H9 (cell line): ENCODE measurements around the gene AMELX. TPM values are rescaled to one million over a fixed set of nuclear protein-coding genes. Genes with fewer than 3 reads are reported as not detected.

Experiments
- DNase-seq: peaks from one replicate; pipeline ENCODE4 v3.0.0-alpha.2; 2017
- H2AFZ ChIP-seq: one replicate; pipeline ENCODE4 v1.6.1; 2013; ENCODE audit warnings: mild to moderate bottlenecking, low read length, control low read depth, moderate library complexity
- H2AK5ac ChIP-seq: 2 replicates; pipeline ENCODE4 v1.6.1; 2013; ENCODE audit warnings: low read length, control low read depth, mixed read lengths; ENCODE audit not compliant: insufficient read length
- H2BK120ac ChIP-seq: one replicate; pipeline ENCODE4 v1.6.1; 2013; ENCODE audit warnings: low read depth, mild to moderate bottlenecking, low read length, control low read depth, inconsistent platforms; ENCODE audit not compliant: poor library complexity, severe bottlenecking
- H2BK12ac ChIP-seq: 2 replicates; pipeline ENCODE4 v1.6.1; 2013; ENCODE audit warnings: low read length, control low read depth, mixed read lengths, low read depth; ENCODE audit not compliant: insufficient read length
- H2BK15ac ChIP-seq: 2 replicates; pipeline ENCODE4 v1.6.1; 2013; ENCODE audit warnings: low read depth, low read length, control low read depth
- H2BK20ac ChIP-seq: one replicate; pipeline ENCODE4 v1.6.1; 2013; ENCODE audit warnings: low read depth, mild to moderate bottlenecking, low read length, control low read depth, inconsistent platforms; ENCODE audit not compliant: poor library complexity, severe bottlenecking
- H2BK5ac ChIP-seq: 2 replicates; pipeline ENCODE4 v1.6.1; 2013; ENCODE audit warnings: low read length, control low read depth, mixed read lengths; ENCODE audit not compliant: insufficient read length
- H3K14ac ChIP-seq: 2 replicates; pipeline ENCODE4 v1.6.1; 2013; ENCODE audit warnings: low read length, control low read depth; ENCODE audit not compliant: insufficient read depth
- H3K18ac ChIP-seq: 2 replicates; pipeline ENCODE4 v1.6.1; 2013; ENCODE audit warnings: low read depth, mild to moderate bottlenecking, mixed read lengths, low read length, control low read depth; ENCODE audit not compliant: insufficient read length
- H3K23ac ChIP-seq: 2 replicates; pipeline ENCODE4 v1.6.1; 2013; ENCODE audit warnings: low read length, control low read depth, mixed read lengths, low read depth; ENCODE audit not compliant: insufficient read length
- H3K23me2 ChIP-seq: 2 replicates; pipeline ENCODE4 v1.6.1; 2013; ENCODE audit warnings: low read depth, mild to moderate bottlenecking, mixed read lengths, low read length, control low read depth; ENCODE audit not compliant: insufficient read length, poor library complexity, severe bottlenecking
- H3K27ac ChIP-seq: 2 replicates; pipeline ENCODE4 v1.5.1; 2013; ENCODE audit warnings: low read length, control low read depth, mixed read lengths, low read depth; ENCODE audit not compliant: insufficient read length
- H3K27me3 ChIP-seq: 2 replicates; pipeline ENCODE4 v1.6.1; 2013; ENCODE audit warnings: low read length, control low read depth, inconsistent platforms; ENCODE audit not compliant: insufficient read depth
- H3K4ac ChIP-seq: 2 replicates; pipeline ENCODE4 v1.6.1; 2013; ENCODE audit warnings: low read depth, mild to moderate bottlenecking, control low read depth, inconsistent platforms, low read length, moderate library complexity
- H3K4me1 ChIP-seq: 2 replicates; pipeline ENCODE4 v1.6.1; 2013; ENCODE audit warnings: low read length, control low read depth, inconsistent platforms; ENCODE audit not compliant: insufficient read depth
- H3K4me2 ChIP-seq: 2 replicates; pipeline ENCODE4 v1.6.1; 2013; ENCODE audit warnings: low read length, control low read depth, mixed read lengths; ENCODE audit not compliant: insufficient read length, insufficient read depth
- H3K56ac ChIP-seq: 2 replicates; pipeline ENCODE4 v1.6.1; 2013; ENCODE audit warnings: low read depth, mild to moderate bottlenecking, mixed read lengths, low read length, control low read depth; ENCODE audit not compliant: insufficient read length
- H3K79me1 ChIP-seq: 2 replicates; pipeline ENCODE4 v1.6.1; 2013; ENCODE audit warnings: low read depth, mild to moderate bottlenecking, moderate library complexity, low read length, control low read depth, inconsistent platforms; ENCODE audit not compliant: insufficient read depth, poor library complexity, severe bottlenecking
- H3K79me2 ChIP-seq: 2 replicates; pipeline ENCODE4 v1.6.1; 2013; ENCODE audit warnings: low read length, control low read depth, inconsistent platforms; ENCODE audit not compliant: insufficient read depth
- H3K9ac ChIP-seq: 2 replicates; pipeline ENCODE4 v1.6.1; 2013; ENCODE audit warnings: low read length, control low read depth, mixed read lengths; ENCODE audit not compliant: insufficient read length; ENCODE audit errors: extremely low read depth
- H3K9me3 ChIP-seq: one replicate; pipeline ENCODE4 v1.6.1; 2013; ENCODE audit warnings: low read depth, low read length, inconsistent platforms; ENCODE audit not compliant: control insufficient read depth
- H3T11ph ChIP-seq: one replicate; pipeline ENCODE4 v1.6.1; 2013; ENCODE audit warnings: mild to moderate bottlenecking, low read length, control low read depth, inconsistent platforms
- H4K20me1 ChIP-seq: one replicate; pipeline ENCODE4 v1.6.1; 2013; ENCODE audit not compliant: control insufficient read depth, insufficient read length, insufficient read depth
- H4K5ac ChIP-seq: 2 replicates; pipeline ENCODE4 v1.6.1; 2013; ENCODE audit warnings: low read depth, mild to moderate bottlenecking, mixed read lengths, low read length, control low read depth; ENCODE audit not compliant: insufficient read length
- H4K8ac ChIP-seq: replicated peaks from 2 replicates; pipeline ENCODE4 v1.6.1; 2013; ENCODE audit warnings: low read length, control low read depth, mixed read lengths, low read depth; ENCODE audit not compliant: insufficient read length
- H4K91ac ChIP-seq: 2 replicates; pipeline ENCODE4 v1.6.1; 2013; ENCODE audit warnings: low read depth, mild to moderate bottlenecking, moderate library complexity, mixed read lengths, low read length, control low read depth; ENCODE audit not compliant: insufficient read length
- H3K27ac Mint-ChIP-seq, 3 experiments: 2 replicates in 2 of 3; 3 replicates in 1 of 3; pipeline ENCODE4 v1.8.0; 2020 to 2021; ENCODE audit warnings: mixed read lengths in 3 of 3, mild to moderate bottlenecking in 1 of 3, moderate library complexity in 1 of 3
- H3K27me3 Mint-ChIP-seq: 2 replicates; pipeline ENCODE4 v1.8.0; 2021; ENCODE audit warnings: low read depth, mild to moderate bottlenecking, moderate library complexity, mixed read lengths
- H3K36me3 Mint-ChIP-seq, 3 experiments: 2 replicates in 2 of 3; 3 replicates in 1 of 3; pipeline ENCODE4 v1.8.0; 2020 to 2021; ENCODE audit warnings: low read depth in 3 of 3, mixed read lengths in 3 of 3; ENCODE audit not compliant: insufficient read depth in 1 of 3
- H3K4me1 Mint-ChIP-seq, 2 experiments: 2 replicates each; pipeline ENCODE4 v1.8.0; 2020; ENCODE audit warnings: mixed read lengths in 2 of 2
- H3K4me3 Mint-ChIP-seq, 2 experiments: 2 replicates in 1 of 2; 3 replicates in 1 of 2; pipeline ENCODE4 v1.8.0; 2020 to 2021; ENCODE audit warnings: mild to moderate bottlenecking in 2 of 2, mixed read lengths in 2 of 2, moderate library complexity in 1 of 2
- H3K9me3 Mint-ChIP-seq, 2 experiments: 2 replicates in 1 of 2; 3 replicates in 1 of 2; pipeline ENCODE4 v1.8.0; 2020; ENCODE audit warnings: mild to moderate bottlenecking in 2 of 2, mixed read lengths in 2 of 2, moderate library complexity in 1 of 2
- CTCF ChIP-seq: fragments of 200-600 bp; sonication (generic); conservative IDR thresholded peaks from 3 replicates; pipeline ENCODE4 v1.8.0; 2021; ENCODE audit warnings: antibody characterized with exemption, mild to moderate bottlenecking
- WGBS: extraction: QIAGEN DNeasy Blood & Tissue Kit; methylation state at CpG from one replicate; pipeline ENCODE4 v1.1.7; 2013; ENCODE audit warnings: missing lambda C conversion rate, low lambda C conversion rate, mixed read lengths; ENCODE audit not compliant: insufficient read length; ENCODE audit errors: extremely low coverage; 5-methylcytosine and 5-hydroxymethylcytosine counted together
- total RNA-seq: library from RNA; stranded (reverse); gene quantifications from 2 replicates; pipeline ENCODE4 v1.2.1, GENCODE V29; 2021

AMELX gene
- total RNA-seq, 1 experiment from 2014 or later: not detected

- Histone ChIP-seq H2BK20ac (no peak overlapping the region), H4K5ac (no peak overlapping the region), H3K4ac (no peak overlapping the region), H3K14ac (no peak overlapping the region), H4K91ac (no peak overlapping the region), H2BK120ac (no peak overlapping the region), H3K23ac (no peak overlapping the region), H3K23me2 (no peaks in the 10 kb centered on the region), H3K4me1 (no peaks in the 10 kb centered on the region), H2AK5ac (no peak overlapping the region), H3T11ph (no peak overlapping the region), H3K79me1 (no peaks in the 10 kb centered on the region), H2BK5ac (no peak overlapping the region), H4K8ac (no peak overlapping the region), H2BK15ac (no peak overlapping the region), H3K27ac (no peak overlapping the region), H4K20me1 (no peaks in the 10 kb centered on the region), H3K4me2 (no peak overlapping the region), H3K9me3 (no peaks in the 10 kb centered on the region), H2AFZ (no peak overlapping the region), H3K56ac (no peak overlapping the region), H3K18ac (no peak overlapping the region), H2BK12ac (no peak overlapping the region), H3K9ac (no peak overlapping the region), H3K27me3 (no peaks in the 10 kb centered on the region), H3K79me2 (no peaks in the 10 kb centered on the region)
- H3K9me3 Mint-ChIP-seq: peaks cover 53 to 55% of the 10 kb centered on the region in 2 experiments
- no peak overlapping the region for H3K4me3 Mint-ChIP-seq
- H3K4me1 Mint-ChIP-seq: no peaks in the 10 kb centered on the region
- no CpG with 5 or more reads among the region's 3 CpGs for WGBS
- H3K36me3 Mint-ChIP-seq: no peaks in the 10 kb centered on the region
- no peaks in the 10 kb centered on the region; the same call in none of the 2 replicates for H3K27me3 Mint-ChIP-seq
- DNase-seq: no peak
- no peak for TF ChIP-seq CTCF
- H3K27ac Mint-ChIP-seq: no peak overlapping the region; a peak in 1 of 7 replicates
Measured at GRCh38 chrX:11269996-11270395, 23.2 kb upstream of the AMELX start.
